ENCODE measurements around the gene SIRPG.

Gene SIRPG

GRCh38 chr20:1697592-1697991, 40.0 kb upstream of the SIRPG start (continued):
- no peak for TF ChIP-seq ZNF558 (tag by site-specific recombination; IDR thresholded peaks at IDR 0.05)
- TF ChIP-seq, protein P1, sequence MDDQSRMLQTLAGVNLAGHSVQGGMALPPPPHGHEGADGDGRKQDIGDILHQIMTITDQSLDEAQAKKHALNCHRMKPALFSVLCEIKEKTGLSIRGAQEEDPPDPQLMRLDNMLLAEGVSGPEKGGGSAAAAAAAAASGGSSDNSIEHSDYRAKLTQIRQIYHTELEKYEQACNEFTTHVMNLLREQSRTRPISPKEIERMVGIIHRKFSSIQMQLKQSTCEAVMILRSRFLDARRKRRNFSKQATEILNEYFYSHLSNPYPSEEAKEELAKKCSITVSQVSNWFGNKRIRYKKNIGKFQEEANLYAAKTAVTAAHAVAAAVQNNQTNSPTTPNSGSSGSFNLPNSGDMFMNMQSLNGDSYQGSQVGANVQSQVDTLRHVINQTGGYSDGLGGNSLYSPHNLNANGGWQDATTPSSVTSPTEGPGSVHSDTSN (CRISPR knock-in tag; IDR thresholded peaks at IDR 0.05), result no peak
- no peak for TF ChIP-seq REST (tag by site-specific recombination; IDR thresholded peaks at IDR 0.05)
- no peak for TF ChIP-seq SP3 (tag by site-specific recombination; IDR thresholded peaks at IDR 0.05)
- TF ChIP-seq ZNF561 (tag by site-specific recombination; IDR thresholded peaks at IDR 0.05; ENCODE audit: borderline replicate concordance), result no peak
- no peak for TF ChIP-seq ZNF366 (tag by site-specific recombination; conservative IDR thresholded peaks at IDR 0.05)
- TF ChIP-seq ZNF654 (tag by site-specific recombination; IDR thresholded peaks at IDR 0.05; ENCODE audit: low read depth), result no peak
- TF ChIP-seq ZBTB48 (tag by site-specific recombination; IDR thresholded peaks at IDR 0.05), result no peak
- no peak for TF ChIP-seq ZNF211 (tag by site-specific recombination; IDR thresholded peaks at IDR 0.05; ENCODE audit: low read depth)
- TF ChIP-seq ZNF776 (tag by site-specific recombination; IDR thresholded peaks at IDR 0.05; ENCODE audit: borderline replicate concordance), result no peak
- TF ChIP-seq ZNF623 (tag by site-specific recombination; IDR thresholded peaks at IDR 0.05), result no peak
- TF ChIP-seq ZNF404 (tag by site-specific recombination; IDR thresholded peaks at IDR 0.05), result no peak
- no peak for TF ChIP-seq OVOL3 (tag by site-specific recombination; IDR thresholded peaks at IDR 0.05)

GRCh38 chr20:1696521-1697209, 39.1 kb upstream of the SIRPG start:
- POLR2A ChIA-PET, result no interaction called here
- peaks cover 6% of the 10 kb centered on the region; the same call in 1 of the 2 replicates for H3K4me1 ChIP-seq (ENCODE audit: control insufficient read depth, insufficient read depth, low read length)
- H3K4me3 ChIP-seq (ENCODE audit: low read depth, low read length), result no peak overlapping the region
- no peak overlapping the region for H3K27ac ChIP-seq (ENCODE audit: extremely low read depth, low read depth, low read length)
- no peaks in the 10 kb centered on the region for H3K36me3 ChIP-seq (ENCODE audit: control insufficient read depth in 2 of 2, insufficient read depth in 1 of 2, low read length in 2 of 2)
- TF ChIP-seq ZBTB6 (tag by site-specific recombination; IDR thresholded peaks at IDR 0.05), result no peak
- no peak for TF ChIP-seq ZNF248 (tag by site-specific recombination; IDR thresholded peaks at IDR 0.05)
- TF ChIP-seq ZNF621 (tag by site-specific recombination; IDR thresholded peaks at IDR 0.05), result no peak
- TF ChIP-seq ZNF394 (tag by site-specific recombination; IDR thresholded peaks at IDR 0.05; ENCODE audit: borderline replicate concordance), result no peak
- CTCF ChIA-PET, result no interaction called here
- H3K9me3 ChIP-seq (ENCODE audit: control insufficient read depth, insufficient read depth, low read depth, low read length), result no peaks in the 10 kb centered on the region

DNA sequence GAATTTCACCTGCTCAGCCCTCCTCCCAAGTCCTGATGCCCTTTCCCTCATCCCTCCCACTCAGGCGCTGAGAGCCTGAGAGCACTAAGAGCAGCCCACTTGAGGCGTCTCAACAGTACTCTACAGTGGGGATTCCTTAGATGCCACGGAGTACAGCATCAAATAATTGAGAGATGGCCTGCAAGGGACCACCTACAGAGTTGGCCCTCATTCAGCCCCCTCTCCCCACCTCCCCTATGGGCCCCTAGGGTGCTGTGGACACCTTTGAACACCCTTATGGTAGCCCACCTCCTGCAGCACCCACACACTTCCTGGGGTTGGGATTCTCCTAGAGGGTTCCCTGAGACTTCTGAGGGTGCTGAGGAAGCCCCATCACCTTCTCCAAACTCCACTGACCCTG, 37.1 kb upstream of the SIRPG start:
- CTCF ChIA-PET, result no interaction called here
- POLR2A ChIA-PET, result no interaction called here
- no peaks in the 10 kb centered on the region for H3K9me3 ChIP-seq (ENCODE audit: control insufficient read depth, insufficient read depth, low read depth, low read length)
- no peaks in the 10 kb centered on the region for H3K36me3 ChIP-seq (ENCODE audit: control insufficient read depth in 2 of 2, insufficient read depth in 1 of 2, low read length in 2 of 2)
- TF ChIP-seq ZNF76 (tag by site-specific recombination; IDR thresholded peaks at IDR 0.05; ENCODE audit: borderline replicate concordance, low read depth) (no peak), ZNF549 (tag by site-specific recombination; IDR thresholded peaks at IDR 0.05) (no peak)
- H3K4me1 ChIP-seq (ENCODE audit: control insufficient read depth, insufficient read depth, low read length), result no peaks in the 10 kb centered on the region
- H3K4me3 ChIP-seq (ENCODE audit: low read depth, low read length), result no peak overlapping the region
- H3K27ac ChIP-seq (ENCODE audit: extremely low read depth, low read depth, low read length), result no peak overlapping the region
